Transverse colon (tissue), 4 donors: ENCODE results near the gene AOAH. TPM values are rescaled to one million over a fixed set of nuclear protein-coding genes. Genes with fewer than 3 reads are reported as not detected.

Experiments
- DNase-seq: peaks from one replicate; pipeline ENCODE4 v3.0.0-alpha.2; 2019
- H3K27ac ChIP-seq, 4 donors: fragments of 200-600 bp; sonication (generic); 2 replicates each; pipeline ENCODE4 v1.5.1; 2016 to 2018; ENCODE audit warnings: inconsistent platforms in 4 of 4
- H3K27me3 ChIP-seq: fragments of 200-600 bp; sonication (generic); 2 replicates; pipeline ENCODE4 v1.5.1; 2017; ENCODE audit warnings: inconsistent platforms
- H3K36me3 ChIP-seq, 4 donors: fragments of 200-600 bp; sonication (generic); 2 replicates each; pipeline ENCODE4 v1.5.1; 2017 to 2019; ENCODE audit warnings: inconsistent platforms in 4 of 4
- H3K4me1 ChIP-seq, 4 donors: fragments of 200-600 bp; sonication (generic); 2 replicates each; pipeline ENCODE4 v1.5.1; 2017 to 2020; ENCODE audit warnings: inconsistent platforms in 4 of 4
- H3K4me3 ChIP-seq, 4 donors: fragments of 200-600 bp; sonication (generic); 1 replicate in 1 of 4; 2 replicates in 3 of 4; pipeline versions ENCODE4 v1.5.1 to v1.6.1; 2017 to 2019; ENCODE audit warnings: inconsistent platforms in 4 of 4
- H3K9me3 ChIP-seq, 2 donors: fragments of 200-600 bp; sonication (generic); 2 replicates each; pipeline ENCODE4 v1.5.1; 2017 to 2019; ENCODE audit warnings: inconsistent platforms in 2 of 2
- CTCF ChIP-seq, 5 experiments: fragments of 200-600 bp in 3 of 5; fragments of 450-650 bp in 2 of 5; sonication (generic) in 3 of 5; IDR thresholded peaks; 1 replicate in 2 of 5; 2 replicates in 3 of 5; pipeline ENCODE4 v1.5.1; 2016 to 2017; ENCODE audit warnings: antibody characterized with exemption in 5 of 5, inconsistent platforms in 3 of 5, mild to moderate bottlenecking in 2 of 5, moderate library complexity in 1 of 5
- EP300 ChIP-seq: sonication (generic); formaldehyde crosslinking; IDR thresholded peaks from one replicate; pipeline ENCODE4 v1.6.1; 2017; ENCODE audit warnings: antibody characterized with exemption, low read depth
- POLR2A ChIP-seq: fragments of 450-650 bp; IDR thresholded peaks from one replicate; pipeline ENCODE4 v1.6.1; 2016; ENCODE audit warnings: antibody characterized with exemption, mild to moderate bottlenecking, moderate library complexity
- POLR2AphosphoS5 ChIP-seq, 3 donors: sonication (generic); formaldehyde crosslinking; IDR thresholded peaks; one replicate each; pipeline ENCODE4 v1.6.1; 2016; ENCODE audit warnings: antibody characterized with exemption in 3 of 3
- WGBS, 2 donors: methylation state at CpG; one replicate each; pipeline ENCODE4 v1.1.5; 2018; ENCODE audit warnings: low coverage in 1 of 2; 5-methylcytosine and 5-hydroxymethylcytosine counted together
- in situ Hi-C, 4 donors: fragments of 200-750 bp; cut with MboI; loops; one replicate each; pipeline versions ENCODE4 v1.15.0 to v1.15.1; 2017; ENCODE audit warnings: low sequenced_read_pairs in 3 of 4, low pct_ligation_motif_present in 1 of 4, low pct_unique_long_range_greater_than_20kb in 1 of 4
- intact Hi-C: fragments of 100-400 bp; cut with DNase I; formaldehyde crosslinking; loops from one replicate; pipeline ENCODE4 v1.15.1; 2023; ENCODE audit warnings: low total_unique reads
- total RNA-seq, 4 donors: library from RNA; depleted of rRNA; stranded (reverse); fragments of >200 nt; gene quantifications; one replicate each; pipeline ENCODE4 v1.1.0, GENCODE V29; 2016

The AOAH gene
- total RNA-seq, 4 donors from 2014 or later = 82.8 to 139 (median 102) TPM

DNA sequence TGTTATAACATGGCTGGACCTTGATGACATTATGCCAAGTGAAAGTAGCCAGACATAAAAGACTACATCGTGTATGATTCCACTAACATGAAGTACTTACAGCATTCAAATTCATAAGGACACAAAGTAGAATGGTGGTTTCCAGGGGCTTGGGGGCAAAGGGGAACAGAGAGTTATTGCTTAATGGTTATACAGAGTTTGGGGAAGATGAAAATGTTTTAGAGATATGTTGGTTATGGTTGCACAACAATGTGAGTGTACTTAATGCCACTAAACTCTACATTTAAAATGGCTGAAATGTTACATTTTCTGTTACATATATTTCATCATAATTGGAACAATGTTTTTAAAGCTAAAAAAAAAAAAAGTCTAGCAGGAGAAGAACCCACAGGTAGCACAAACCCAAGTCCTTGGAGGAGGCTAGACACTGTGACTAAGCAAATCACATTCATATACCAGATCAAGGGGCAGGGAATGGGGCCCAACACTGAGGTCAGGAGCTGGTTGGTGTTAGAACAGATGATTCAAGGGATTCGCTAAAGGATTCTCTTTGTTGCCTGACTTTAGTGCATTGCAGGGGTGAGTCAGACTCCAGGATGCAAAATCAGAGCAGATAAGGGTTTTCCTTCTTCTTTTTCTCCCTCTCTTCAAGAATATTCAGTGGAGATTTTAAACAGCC is 25.1 kb upstream of the AOAH start:
- H3K36me3 ChIP-seq = no peaks in the 10 kb centered on the region
- no peaks in the 10 kb centered on the region for H3K9me3 ChIP-seq
- H3K4me1 ChIP-seq = no peaks in the 10 kb centered on the region
- intact Hi-C loops = no loop called here
- TF ChIP-seq POLR2AphosphoS5 (IDR thresholded peaks at IDR 0.05) = no peak
- TF ChIP-seq CTCF (IDR thresholded peaks at IDR 0.05) = no peak
- no peak for TF ChIP-seq POLR2A
- TF ChIP-seq EP300 = no peak
- H3K27ac ChIP-seq = no peak overlapping the region
- H3K27me3 ChIP-seq = no peaks in the 10 kb centered on the region
- no peak for DNase-seq
- in situ Hi-C loops = no loop called here
- 87 to 95% methylated on average over 2 of the region's 2 CpGs for WGBS, 2 donors
- H3K4me3 ChIP-seq = no peak overlapping the region

DNA sequence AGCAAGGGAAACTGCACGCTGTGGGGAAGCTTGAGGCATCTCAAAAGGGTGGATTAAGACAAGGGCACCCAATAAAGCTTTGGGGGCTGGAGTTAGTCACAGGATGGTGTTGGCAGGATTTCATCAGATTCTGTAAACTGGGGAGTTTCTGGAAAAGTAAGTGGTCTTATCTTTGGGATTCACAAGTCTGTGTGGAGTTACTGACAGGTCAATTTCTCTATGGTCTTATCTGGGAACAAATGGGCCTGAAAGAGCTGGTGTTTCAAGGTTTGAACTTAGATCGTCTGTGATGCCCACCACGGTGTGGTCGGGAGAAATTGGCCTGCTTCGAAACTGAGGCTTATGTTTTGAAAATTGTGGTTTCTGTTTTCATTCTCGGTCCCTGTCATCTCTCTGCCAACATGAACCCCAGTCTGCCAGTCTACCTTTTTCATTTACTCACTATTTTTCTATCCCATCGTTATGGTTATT is 23.8 kb upstream of the AOAH start:
- H3K9me3 ChIP-seq = no peaks in the 10 kb centered on the region
- H3K4me3 ChIP-seq = no peak overlapping the region
- 71 to 77% methylated on average over 3 to 7 of the region's 7 CpGs for WGBS, 2 donors
- intact Hi-C loops (no loop called here), in situ Hi-C loops (no loop called here)
- TF ChIP-seq CTCF (IDR thresholded peaks at IDR 0.05) (no peak), POLR2AphosphoS5 (IDR thresholded peaks at IDR 0.05) (no peak), POLR2A (no peak)
- no peak for DNase-seq
- no peaks in the 10 kb centered on the region for H3K36me3 ChIP-seq
- H3K27ac ChIP-seq = no peak overlapping the region
- H3K27me3 ChIP-seq = no peaks in the 10 kb centered on the region
- H3K4me1 ChIP-seq = no peaks in the 10 kb centered on the region

DNA sequence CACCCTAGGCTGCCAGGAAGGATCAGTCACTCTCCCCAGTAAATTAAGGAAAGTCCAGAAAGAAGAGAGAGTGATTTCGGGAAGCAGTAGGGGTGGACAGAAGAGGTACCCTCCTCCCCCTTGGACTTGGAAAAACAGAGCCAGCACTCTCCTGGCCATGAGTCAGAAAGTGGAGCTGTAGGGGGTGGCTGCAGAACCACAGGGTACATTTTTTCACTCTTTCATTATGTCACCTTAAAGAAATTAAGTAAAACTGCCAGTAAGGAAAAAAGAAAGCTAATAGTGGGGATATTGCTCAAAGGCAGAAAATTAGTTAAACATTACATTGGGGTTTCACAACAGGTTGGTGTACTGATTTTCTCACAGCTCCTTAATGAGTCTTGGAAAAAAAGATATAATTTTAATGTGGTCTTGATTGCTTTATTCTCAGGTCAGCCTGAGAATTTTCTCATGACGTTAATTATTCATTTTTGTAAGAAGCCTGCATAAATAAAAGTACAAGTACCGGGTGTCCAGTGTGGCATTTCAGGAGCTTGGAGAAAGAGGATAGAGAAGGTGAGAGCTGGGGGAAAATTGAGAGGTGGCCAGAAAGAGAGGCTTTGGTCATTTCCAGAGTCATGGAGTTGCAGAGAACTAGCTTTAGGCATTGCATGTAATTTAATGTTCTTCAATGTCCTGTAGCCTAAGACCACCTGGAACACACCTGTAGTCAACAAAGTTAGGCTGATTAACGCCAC is 23.2 kb upstream of the AOAH start:
- no peak for DNase-seq
- WGBS, 2 donors = 86 to 90% methylated on average over 4 of the region's 4 CpGs
- Histone ChIP-seq H3K27ac (no peak overlapping the region), H3K4me1 (no peaks in the 10 kb centered on the region), H3K36me3 (no peaks in the 10 kb centered on the region), H3K4me3 (no peak overlapping the region), H3K9me3 (no peaks in the 10 kb centered on the region), H3K27me3 (no peaks in the 10 kb centered on the region)
- in situ Hi-C loops = no loop called here
- intact Hi-C loops = no loop called here
- TF ChIP-seq EP300 (no peak), CTCF (IDR thresholded peaks at IDR 0.05) (no peak), POLR2AphosphoS5 (IDR thresholded peaks at IDR 0.05) (no peak), POLR2A (no peak)

- DNase-seq = no peak
- H3K36me3 ChIP-seq = no peaks in the 10 kb centered on the region
- H3K9me3 ChIP-seq = no peaks in the 10 kb centered on the region
- no peak overlapping the region for H3K27ac ChIP-seq
- TF ChIP-seq POLR2A = no peak
- no peak for TF ChIP-seq POLR2AphosphoS5 (IDR thresholded peaks at IDR 0.05)
- no peak for TF ChIP-seq CTCF (IDR thresholded peaks at IDR 0.05)
- TF ChIP-seq EP300 = no peak
- no peaks in the 10 kb centered on the region for H3K27me3 ChIP-seq
- intact Hi-C loops (no loop called here), in situ Hi-C loops (no loop called here)
- 84% methylated on average over 5 of the region's 5 CpGs; no CpG with 5 or more reads in 1 of the 2 donors for WGBS, 2 donors
- no peaks in the 10 kb centered on the region for H3K4me1 ChIP-seq
- H3K4me3 ChIP-seq = no peak overlapping the region
Observed at GRCh38 chr7:36746347-36746746, 22.1 kb upstream of the AOAH start.
